GM23338 (cell line): ENCODE data around the gene STX8. TPM values are rescaled to one million over a fixed set of nuclear protein-coding genes. Genes with fewer than 3 reads are reported as not detected.

Experiments used
- ATAC-seq: fragments of 200-7000 bp; cut with Tn5 transposase; 3 replicates; pipeline ENCODE4 v1.9.1; 2020
- DNase-seq: peaks from one replicate; pipeline ENCODE4 v3.0.0-alpha.2; 2015; ENCODE audit warnings: low spot score
- H2AFZ ChIP-seq: fragments of 200-600 bp; sonication (generic); 2 replicates; pipeline ENCODE4 v1.8.0; 2016; ENCODE audit warnings: antibody characterized with exemption, mild to moderate bottlenecking, moderate library complexity
- H3F3A ChIP-seq: fragments of 200-600 bp; sonication (generic); replicated peaks from 2 replicates; pipeline ENCODE4 v1.8.0; 2017; ENCODE audit warnings: antibody characterized with exemption, mixed run types, low read depth
- H3K27ac ChIP-seq: fragments of 200-600 bp; sonication (generic); 2 replicates; pipeline ENCODE4 v1.6.1; 2016; ENCODE audit warnings: low read depth
- H3K27me3 ChIP-seq: fragments of 200-600 bp; sonication (generic); 2 replicates; pipeline ENCODE4 v1.8.0; 2016; ENCODE audit warnings: mild to moderate bottlenecking, mixed run types, moderate library complexity; ENCODE audit not compliant: insufficient read depth
- H3K36me3 ChIP-seq: fragments of 200-600 bp; sonication (generic); 2 replicates; pipeline ENCODE4 v1.8.0; 2016; ENCODE audit warnings: mild to moderate bottlenecking; ENCODE audit not compliant: insufficient read depth
- H3K4me1 ChIP-seq: fragments of 200-600 bp; sonication (generic); 2 replicates; pipeline ENCODE4 v1.8.0; 2016; ENCODE audit warnings: mild to moderate bottlenecking, moderate library complexity; ENCODE audit not compliant: insufficient read depth
- H3K4me2 ChIP-seq: fragments of 200-600 bp; sonication (generic); 2 replicates; pipeline ENCODE4 v1.7.1; 2017; ENCODE audit warnings: mixed run types
- H3K4me3 ChIP-seq: fragments of 200-600 bp; sonication (generic); 2 replicates; pipeline ENCODE4 v1.6.1; 2016; ENCODE audit warnings: mixed run types
- H3K79me2 ChIP-seq: fragments of 200-600 bp; sonication (generic); replicated peaks from 2 replicates; pipeline ENCODE4 v1.8.0; 2017; ENCODE audit warnings: mild to moderate bottlenecking; ENCODE audit not compliant: insufficient read depth
- H3K9me2 ChIP-seq: fragments of 200-600 bp; sonication (generic); 2 replicates; pipeline ENCODE4 v1.8.0; 2017; ENCODE audit not compliant: insufficient read depth
- H4K20me1 ChIP-seq: fragments of 200-600 bp; sonication (generic); replicated peaks from 2 replicates; pipeline ENCODE4 v1.8.0; 2017; ENCODE audit warnings: mild to moderate bottlenecking; ENCODE audit not compliant: insufficient read depth
- H3K27ac Mint-ChIP-seq: 2 replicates; pipeline ENCODE4 v1.8.0; 2020; ENCODE audit warnings: inconsistent platforms, mild to moderate bottlenecking, moderate library complexity, mixed read lengths
- H3K27me3 Mint-ChIP-seq: 3 replicates; pipeline ENCODE4 v1.8.0; 2022; ENCODE audit warnings: low read depth, mild to moderate bottlenecking, moderate library complexity, mixed read lengths, inconsistent platforms; ENCODE audit not compliant: insufficient read depth, poor library complexity
- H3K36me3 Mint-ChIP-seq: 3 replicates; pipeline ENCODE4 v1.8.0; 2021; ENCODE audit warnings: low read depth, mild to moderate bottlenecking, inconsistent platforms, moderate library complexity, mixed read lengths
- H3K4me1 Mint-ChIP-seq: 3 replicates; pipeline ENCODE4 v1.8.0; 2020; ENCODE audit warnings: mild to moderate bottlenecking, inconsistent platforms, mixed read lengths
- H3K4me3 Mint-ChIP-seq: 3 replicates; pipeline ENCODE4 v1.8.0; 2021; ENCODE audit warnings: moderate library complexity, mild to moderate bottlenecking, inconsistent platforms, mixed read lengths
- H3K9me3 Mint-ChIP-seq: 3 replicates; pipeline ENCODE4 v1.8.0; 2020; ENCODE audit warnings: moderate library complexity, mild to moderate bottlenecking, inconsistent platforms, mixed read lengths
- CREB1 ChIP-seq: fragments of 250-450 bp; sonication (Bioruptor Pico); IDR thresholded peaks from 2 replicates; pipeline ENCODE4 v1.5.0; 2020; ENCODE audit warnings: low read depth, mild to moderate bottlenecking, moderate library complexity
- CTCF ChIP-seq, 2 experiments: fragments of 200-600 bp in 1 of 2; sonication (generic) in 1 of 2; conservative IDR thresholded peaks; 2 replicates each; pipeline versions ENCODE4 v1.5.1 to v1.6.1; 2016 to 2017; ENCODE audit warnings: antibody characterized with exemption in 2 of 2, low read depth in 2 of 2, mild to moderate bottlenecking in 2 of 2, moderate library complexity in 1 of 2
- ETS1 ChIP-seq: IDR thresholded peaks from 2 replicates; pipeline ENCODE4 v1.6.1; 2016; ENCODE audit warnings: antibody characterized with exemption
- EZH2 ChIP-seq: fragments of 200-600 bp; sonication (generic); IDR thresholded peaks from one replicate; pipeline ENCODE4 v1.8.0; 2017; ENCODE audit warnings: antibody characterized with exemption, mild to moderate bottlenecking, low read depth; ENCODE audit not compliant: unreplicated experiment
- EZH2phosphoT487 ChIP-seq: fragments of 200-600 bp; sonication (generic); IDR thresholded peaks from one replicate; pipeline ENCODE4 v1.8.1; 2018; ENCODE audit warnings: antibody characterized with exemption; ENCODE audit not compliant: unreplicated experiment
- JUNB ChIP-seq: IDR thresholded peaks from one replicate; pipeline ENCODE4 v1.6.1; 2016; ENCODE audit warnings: antibody characterized with exemption; ENCODE audit not compliant: unreplicated experiment
- NANOG ChIP-seq: IDR thresholded peaks from 2 replicates; pipeline ENCODE4 v1.6.1; 2016; ENCODE audit warnings: antibody characterized with exemption, borderline replicate concordance
- POLR2AphosphoS5 ChIP-seq: IDR thresholded peaks from 2 replicates; pipeline ENCODE4 v1.6.1; 2016; ENCODE audit warnings: antibody characterized with exemption, low read depth
- REST ChIP-seq: IDR thresholded peaks from one replicate; pipeline ENCODE4 v1.6.1; 2018; ENCODE audit warnings: antibody characterized with exemption; ENCODE audit not compliant: unreplicated experiment
- STAT1 ChIP-seq: IDR thresholded peaks from one replicate; pipeline ENCODE4 v1.6.1; 2016; ENCODE audit warnings: antibody characterized with exemption; ENCODE audit not compliant: unreplicated experiment
- ZNF114 ChIP-seq: fragments of 250-450 bp; sonication (Bioruptor Pico); IDR thresholded peaks from 2 replicates; pipeline ENCODE4 v1.5.0; 2020; ENCODE audit warnings: mild to moderate bottlenecking, moderate library complexity
- ZNF331 ChIP-seq: fragments of 250-450 bp; sonication (Bioruptor Pico); IDR thresholded peaks from 2 replicates; pipeline ENCODE4 v1.5.0; 2020; ENCODE audit warnings: low read depth, mild to moderate bottlenecking, moderate library complexity
- ZNF462 ChIP-seq: fragments of 250-450 bp; sonication (Bioruptor Pico); IDR thresholded peaks from 2 replicates; pipeline ENCODE4 v1.5.0; 2020; ENCODE audit warnings: mild to moderate bottlenecking, moderate library complexity
- polyA plus RNA-seq: library from polyadenylated mRNA; unstranded; fragments of >200 nt; fragmentation: Nextera tagmentation; extraction: Ambion mirVana; gene quantifications from 2 replicates; pipeline ENCODE4 v1.2.1, GENCODE V29; 2016
- total RNA-seq: library from RNA; depleted of rRNA; stranded (reverse); fragments of >200 nt; shearing (Covaris generic); gene quantifications from 2 replicates; pipeline ENCODE4 v1.2.3, GENCODE V29; 2014

Gene STX8
- total and polyA plus RNA-seq, 2 experiments from 2014 or later = 59.4 to 82.3 TPM

- Histone ChIP-seq H3K4me2 (no peak overlapping the region), H3K27ac (no peak overlapping the region), H4K20me1 (no peaks in the 10 kb centered on the region; the same call in 1 of the 2 replicates), H3K79me2 (no peaks in the 10 kb centered on the region), H3K27me3 (no peaks in the 10 kb centered on the region), H3K9me2 (no peaks in the 10 kb centered on the region), H3K4me1 (no peaks in the 10 kb centered on the region), H3K36me3 (no peaks in the 10 kb centered on the region), H3K4me3 (no peak overlapping the region), H2AFZ (no peak overlapping the region), H3F3A (no peaks in the 10 kb centered on the region)
- Mint-ChIP-seq H3K27me3 (peaks cover 8% of the 10 kb centered on the region), H3K4me1 (no peaks in the 10 kb centered on the region), H3K4me3 (no peak overlapping the region), H3K27ac (no peak overlapping the region), H3K9me3 (no peaks in the 10 kb centered on the region), H3K36me3 (peaks cover 3% of the 10 kb centered on the region; the same call in 1 of the 3 replicates)
- no peak for ATAC-seq
- no peak for DNase-seq
- TF ChIP-seq CTCF (conservative IDR thresholded peaks at IDR 0.05; ENCODE audit: low read depth in 2 of 2) (no peak), EZH2phosphoT487 (no peak), NANOG (no peak), EZH2 (no peak), JUNB (no peak), REST (no peak), ETS1 (no peak), ZNF331 (CRISPR knock-in tag) (no peak), STAT1 (no peak), ZNF462 (CRISPR knock-in tag) (no peak), CREB1 (no peak), ZNF114 (no peak), POLR2AphosphoS5 (no peak)
These were observed 76.6 kb downstream of the STX8 start for GRCh38 chr17:9499041-9499440.
